Esophagus squamous epithelium (tissue), 5 donors: ENCODE data around the gene B3GALT6. TPM values are rescaled to one million over a fixed set of nuclear protein-coding genes. Genes with fewer than 3 reads are reported as not detected.

Source experiments
- DNase-seq: peaks from one replicate; lab custom pipeline; 2025; lab: John Stamatoyannopoulos, UW
- H3K27ac ChIP-seq, 4 donors: fragments of 200-600 bp; sonication (generic); one replicate each; pipeline ENCODE4 v1.5.1; 2016 to 2019; ENCODE audit warnings: mild to moderate bottlenecking in 1 of 4
- H3K27me3 ChIP-seq, 4 donors: fragments of 200-600 bp; sonication (generic); 1 replicate in 3 of 4; 2 replicates in 1 of 4; pipeline versions ENCODE4 v1.5.1 to v1.6.0; 2017 to 2021; ENCODE audit warnings: antibody characterized with exemption in 1 of 4
- H3K36me3 ChIP-seq, 3 donors: fragments of 200-600 bp; sonication (generic); one replicate each; pipeline ENCODE4 v1.5.1; 2016 to 2019
- H3K4me1 ChIP-seq, 3 donors: fragments of 200-600 bp; sonication (generic); one replicate each; pipeline ENCODE4 v1.5.1; 2017 to 2019
- H3K4me3 ChIP-seq, 4 donors: fragments of 200-600 bp; sonication (generic); 1 replicate in 3 of 4; 2 replicates in 1 of 4; pipeline ENCODE4 v1.5.1; 2016 to 2019; ENCODE audit warnings: mild to moderate bottlenecking in 2 of 4, moderate library complexity in 1 of 4
- H3K9me3 ChIP-seq, 3 donors: fragments of 200-600 bp; sonication (generic); one replicate each; pipeline ENCODE4 v1.5.1; 2016 to 2019
- POLR2A ChIP-seq, 4 donors: fragments of 450-650 bp; IDR thresholded peaks; one replicate each; pipeline ENCODE4 v1.6.1; 2017; ENCODE audit warnings: antibody characterized with exemption in 4 of 4, mild to moderate bottlenecking in 4 of 4, moderate library complexity in 3 of 4
- WGBS, 2 donors: methylation state at CpG; one replicate each; pipeline ENCODE4 v1.1.5; 2018; 5-methylcytosine and 5-hydroxymethylcytosine counted together
- intact Hi-C: fragments of 100-400 bp; cut with DNase I; formaldehyde crosslinking; loops from one replicate; pipeline ENCODE4 v1.15.0; 2022
- total RNA-seq, 4 donors: library from RNA; depleted of rRNA; stranded (reverse); fragments of >200 nt; gene quantifications; one replicate each; pipeline ENCODE4 v1.1.0, GENCODE V29; 2016
- TF ChIP-seq, protein P1 (sequence below), 6 experiments: fragments of 450-650 bp in 4 of 6; fragments of 200-600 bp in 2 of 6; sonication (generic) in 2 of 6; IDR thresholded peaks; one replicate each; pipeline ENCODE4 v1.5.1; 2016 to 2019; ENCODE audit warnings: antibody characterized with exemption in 6 of 6, mild to moderate bottlenecking in 4 of 6, moderate library complexity in 4 of 6
- donor health status: DM: yes; HTN: yes; CAD: no.

B3GALT6 gene
- total RNA-seq, 4 donors from 2014 or later, result 13.5 to 17.5 (median 15.6) TPM

DNA sequence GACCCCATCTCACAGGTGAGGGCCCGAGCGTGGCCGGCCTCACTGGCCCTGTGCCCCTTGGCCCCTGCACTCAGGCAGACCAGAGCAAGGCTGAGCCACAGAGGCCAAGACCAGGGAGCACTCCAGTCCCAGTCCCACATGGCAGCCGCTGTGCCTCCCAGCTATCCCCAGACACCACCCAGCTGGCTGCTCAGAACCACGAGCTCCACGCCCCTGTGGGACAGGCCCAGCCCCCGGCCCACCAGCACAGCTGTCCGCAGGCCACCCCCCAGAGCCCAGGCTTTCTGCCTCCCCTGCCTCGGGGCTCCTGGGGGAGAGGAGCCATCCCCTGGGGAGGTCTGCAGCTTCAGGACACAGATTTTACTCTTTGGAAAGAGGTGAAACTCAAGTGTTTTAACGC lies 23.6 kb downstream of the B3GALT6 start:
- H3K4me3 ChIP-seq, result no peak overlapping the region
- intact Hi-C loops, result no loop called here
- H3K36me3 ChIP-seq, result peaks cover 6 to 95% (median 19%) of the 10 kb centered on the region in 3 donors
- H3K27me3 ChIP-seq, result no peaks in the 10 kb centered on the region
- TF ChIP-seq, protein P1, sequence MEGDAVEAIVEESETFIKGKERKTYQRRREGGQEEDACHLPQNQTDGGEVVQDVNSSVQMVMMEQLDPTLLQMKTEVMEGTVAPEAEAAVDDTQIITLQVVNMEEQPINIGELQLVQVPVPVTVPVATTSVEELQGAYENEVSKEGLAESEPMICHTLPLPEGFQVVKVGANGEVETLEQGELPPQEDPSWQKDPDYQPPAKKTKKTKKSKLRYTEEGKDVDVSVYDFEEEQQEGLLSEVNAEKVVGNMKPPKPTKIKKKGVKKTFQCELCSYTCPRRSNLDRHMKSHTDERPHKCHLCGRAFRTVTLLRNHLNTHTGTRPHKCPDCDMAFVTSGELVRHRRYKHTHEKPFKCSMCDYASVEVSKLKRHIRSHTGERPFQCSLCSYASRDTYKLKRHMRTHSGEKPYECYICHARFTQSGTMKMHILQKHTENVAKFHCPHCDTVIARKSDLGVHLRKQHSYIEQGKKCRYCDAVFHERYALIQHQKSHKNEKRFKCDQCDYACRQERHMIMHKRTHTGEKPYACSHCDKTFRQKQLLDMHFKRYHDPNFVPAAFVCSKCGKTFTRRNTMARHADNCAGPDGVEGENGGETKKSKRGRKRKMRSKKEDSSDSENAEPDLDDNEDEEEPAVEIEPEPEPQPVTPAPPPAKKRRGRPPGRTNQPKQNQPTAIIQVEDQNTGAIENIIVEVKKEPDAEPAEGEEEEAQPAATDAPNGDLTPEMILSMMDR (IDR thresholded peaks at IDR 0.05), result no peak
- TF ChIP-seq POLR2A (IDR thresholded peaks at IDR 0.05), result no peak
- no peak overlapping the region for H3K27ac ChIP-seq
- no peak for DNase-seq
- WGBS, 2 donors, result 100% methylated on average over 1 of the region's 10 CpGs
- H3K4me1 ChIP-seq, result peaks cover 9 to 36% (median 13%) of the 10 kb centered on the region in 3 donors
- no peaks in the 10 kb centered on the region for H3K9me3 ChIP-seq

DNA sequence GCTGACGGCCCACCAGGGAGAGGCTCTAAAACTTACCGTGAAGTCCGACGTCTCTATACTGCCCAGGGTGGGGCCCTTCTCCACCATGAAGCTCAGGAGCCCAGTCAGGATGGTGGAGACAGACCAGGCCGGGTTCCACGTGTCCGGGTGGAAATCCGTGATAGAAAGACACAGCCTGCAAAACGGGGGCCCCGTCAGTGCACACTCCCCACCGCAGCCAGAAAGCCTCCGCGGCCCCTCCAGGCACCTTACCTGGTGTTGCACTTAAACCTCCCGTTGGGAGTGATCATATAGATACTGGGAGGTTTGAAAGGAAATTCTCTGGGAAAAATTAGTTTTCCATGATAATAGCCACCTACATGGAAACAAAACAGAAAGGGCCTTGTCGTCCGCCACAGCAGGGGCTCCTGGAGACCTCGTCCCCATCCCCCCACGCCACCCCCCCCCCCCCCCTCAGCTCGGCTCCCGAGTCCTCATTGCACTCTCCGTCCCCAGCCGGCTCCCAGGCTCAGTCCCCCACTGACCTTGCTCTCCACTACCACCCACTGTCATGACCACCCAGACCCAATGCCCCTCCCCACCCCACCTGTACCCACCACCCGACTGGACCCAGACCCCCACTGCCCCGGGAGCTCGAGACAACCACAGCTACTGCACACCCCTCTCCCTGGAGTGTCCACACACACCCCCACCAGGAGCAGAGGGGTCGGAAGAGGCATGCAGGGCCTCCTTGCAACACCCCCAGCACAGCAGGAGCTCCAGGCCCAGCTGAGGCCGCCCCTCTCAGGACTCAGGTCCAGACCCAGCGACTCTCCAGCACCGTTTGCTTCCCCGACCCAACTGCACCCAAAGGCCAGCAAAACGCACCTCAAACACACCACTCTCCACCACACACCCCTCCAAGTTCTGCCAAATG lies 25.2 kb downstream of the B3GALT6 start:
- Histone ChIP-seq H3K4me3 (no peak overlapping the region), H3K27me3 (no peaks in the 10 kb centered on the region), H3K4me1 (peaks cover 7 to 38% (median 7%) of the 10 kb centered on the region in 3 donors), H3K27ac (no peak overlapping the region), H3K36me3 (peaks cover 9 to 100% (median 26%) of the 10 kb centered on the region in 3 donors), H3K9me3 (no peaks in the 10 kb centered on the region)
- intact Hi-C loops, result no loop called here
- 90 to 96% methylated on average over 15 to 24 of the region's 31 CpGs for WGBS, 2 donors
- DNase-seq, result no peak
- TF ChIP-seq, protein P1 (IDR thresholded peaks at IDR 0.05), result no peak
- no peak for TF ChIP-seq POLR2A (IDR thresholded peaks at IDR 0.05)

DNA sequence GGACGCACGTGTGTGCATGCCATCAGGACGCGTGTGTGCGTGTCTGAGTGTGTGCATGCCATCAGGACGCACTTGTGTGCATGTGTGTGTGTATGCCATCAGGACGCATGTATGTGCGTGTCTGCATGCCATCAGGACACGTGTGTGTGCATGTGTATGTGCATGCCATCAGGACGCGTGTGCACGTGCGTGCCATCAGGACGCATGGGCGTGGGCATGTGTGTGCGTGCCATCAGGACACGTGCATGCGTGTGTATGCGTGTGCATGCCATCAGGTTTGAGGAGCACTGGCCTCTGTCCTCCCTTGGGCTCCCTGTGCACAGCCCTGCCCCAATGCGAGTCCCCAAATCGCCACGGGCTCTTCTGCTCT lies 27.1 kb downstream of the B3GALT6 start:
- H3K9me3 ChIP-seq, result no peaks in the 10 kb centered on the region
- H3K36me3 ChIP-seq, result peaks cover 20 to 100% (median 33%) of the 10 kb centered on the region in 3 donors
- TF ChIP-seq, protein P1 (IDR thresholded peaks at IDR 0.05), result no peak
- no peak for TF ChIP-seq POLR2A (IDR thresholded peaks at IDR 0.05)
- 58 to 85% methylated on average over 10 to 22 of the region's 22 CpGs for WGBS, 2 donors
- no peak overlapping the region for H3K4me3 ChIP-seq
- no peaks in the 10 kb centered on the region for H3K27me3 ChIP-seq
- no peak overlapping the region for H3K27ac ChIP-seq
- DNase-seq, result no peak
- peaks cover 7 to 40% (median 7%) of the 10 kb centered on the region in 3 donors for H3K4me1 ChIP-seq
- intact Hi-C loops, result no loop called here

DNA sequence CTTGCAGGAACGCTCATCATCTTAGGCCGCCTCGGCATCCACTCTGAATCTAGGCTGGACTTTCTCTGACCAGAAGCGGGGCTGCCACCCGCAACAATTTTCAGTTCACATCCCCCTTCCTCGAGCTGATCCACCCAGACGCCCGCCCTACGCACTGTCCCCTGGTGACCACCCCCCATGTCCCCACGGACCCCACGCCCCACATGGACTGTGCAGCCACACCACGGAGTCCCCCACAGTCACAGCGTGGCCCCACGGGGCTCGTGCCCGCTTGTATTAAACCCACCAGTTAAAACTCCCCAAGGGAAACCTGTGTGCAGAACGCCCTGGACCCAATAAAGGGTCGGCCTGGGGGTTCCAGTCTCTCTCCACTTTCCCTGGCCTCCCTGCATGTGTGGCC lies 27.5 kb downstream of the B3GALT6 start:
- H3K4me1 ChIP-seq, result peaks cover 7 to 40% (median 7%) of the 10 kb centered on the region in 3 donors
- no peaks in the 10 kb centered on the region for H3K27me3 ChIP-seq
- no peak for TF ChIP-seq POLR2A (IDR thresholded peaks at IDR 0.05)
- TF ChIP-seq, protein P1 (IDR thresholded peaks at IDR 0.05), result no peak
- intact Hi-C loops, result no loop called here
- H3K9me3 ChIP-seq, result no peaks in the 10 kb centered on the region
- H3K4me3 ChIP-seq, result no peak overlapping the region
- H3K36me3 ChIP-seq, result peaks cover 20 to 100% (median 31%) of the 10 kb centered on the region in 3 donors
- no peak overlapping the region for H3K27ac ChIP-seq
- no peak for DNase-seq
- WGBS, 2 donors, result 93 to 95% methylated on average over 5 to 11 of the region's 18 CpGs

- Histone ChIP-seq H3K36me3 (peaks cover 25 to 100% (median 26%) of the 10 kb centered on the region in 3 donors), H3K27me3 (no peaks in the 10 kb centered on the region), H3K4me1 (peaks cover 7 to 40% (median 7%) of the 10 kb centered on the region in 3 donors), H3K27ac (no peak overlapping the region), H3K9me3 (no peaks in the 10 kb centered on the region), H3K4me3 (no peak overlapping the region)
- no peak for DNase-seq
- 75 to 86% methylated on average over 18 to 23 of the region's 26 CpGs for WGBS, 2 donors
- no peak for TF ChIP-seq POLR2A (IDR thresholded peaks at IDR 0.05)
- TF ChIP-seq, protein P1 (IDR thresholded peaks at IDR 0.05), result no peak
- intact Hi-C loops, result no loop called here
Observed at GRCh38 chr1:1259951-1260600, 28.0 kb downstream of the B3GALT6 start.
